GM19240 (cell line): ENCODE results near the gene MBNL2.

ENCODE experiments used
- DNase-seq: peaks from one replicate; pipeline ENCODE4 v3.0.0; 2011; ENCODE audit warnings: low spot score; ENCODE audit not compliant: insufficient read length

The MBNL2 gene

DNA sequence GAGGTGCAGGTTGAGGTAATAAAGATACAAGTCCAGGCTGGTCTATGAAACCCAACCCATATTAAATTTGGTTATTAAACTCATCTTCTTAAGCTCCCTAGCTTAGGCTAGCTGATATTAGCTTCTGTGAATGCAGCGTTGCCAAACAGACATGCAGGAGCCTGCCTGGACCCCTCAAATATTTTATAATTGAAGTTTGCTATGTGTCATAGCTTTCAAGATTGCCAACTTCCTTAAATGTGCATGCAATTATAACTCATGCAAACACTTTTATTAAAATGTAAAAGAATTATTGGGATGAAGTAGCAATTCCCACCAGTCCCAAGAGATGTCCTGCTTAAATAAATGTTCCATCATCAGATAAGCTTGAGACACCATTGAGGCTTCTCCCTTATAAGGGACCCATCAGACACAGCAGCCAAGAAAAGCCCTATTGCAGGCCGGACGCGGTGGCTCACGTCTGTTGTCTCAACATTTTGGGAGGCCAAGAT lies 51.3 kb downstream of the MBNL2 start:
- no peak for DNase-seq

DNA sequence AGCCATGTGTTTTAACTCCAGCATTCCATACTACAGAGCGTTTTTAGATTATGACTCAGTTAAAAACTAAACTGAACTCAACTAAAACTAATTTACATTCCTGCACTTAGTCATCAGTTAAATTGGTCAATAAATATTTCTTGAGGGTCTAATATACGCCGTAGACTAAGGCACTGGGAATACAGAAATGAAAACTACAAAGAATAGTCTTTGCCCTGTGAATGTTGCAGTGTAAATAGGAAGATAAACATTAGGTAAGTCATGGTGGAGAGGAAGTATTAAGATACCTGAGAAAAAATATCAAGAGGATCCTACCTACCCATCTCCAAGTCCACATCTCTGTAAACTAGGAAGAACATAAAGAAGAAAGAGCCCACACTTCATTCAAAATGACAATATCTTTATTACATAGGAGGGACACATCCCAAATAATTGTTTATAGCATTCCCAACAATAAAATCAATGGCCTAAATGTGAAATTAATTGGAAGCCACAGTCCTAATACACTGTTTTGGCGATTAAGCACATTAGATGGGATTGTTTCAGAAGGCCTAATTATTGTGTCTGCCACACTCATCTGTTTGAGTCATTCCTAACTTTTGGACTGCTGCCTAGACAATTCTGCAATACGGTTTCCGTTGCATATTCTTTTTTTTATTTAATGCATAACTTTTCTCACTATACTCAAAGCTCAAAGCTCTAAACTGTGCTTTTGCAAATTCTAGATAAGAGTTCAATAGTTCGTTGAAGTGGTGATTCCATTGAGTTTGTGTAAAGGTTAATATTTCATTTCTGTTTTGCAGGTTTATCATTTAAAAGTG lies 52.9 kb downstream of the MBNL2 start:
- DNase-seq = no peak

DNA sequence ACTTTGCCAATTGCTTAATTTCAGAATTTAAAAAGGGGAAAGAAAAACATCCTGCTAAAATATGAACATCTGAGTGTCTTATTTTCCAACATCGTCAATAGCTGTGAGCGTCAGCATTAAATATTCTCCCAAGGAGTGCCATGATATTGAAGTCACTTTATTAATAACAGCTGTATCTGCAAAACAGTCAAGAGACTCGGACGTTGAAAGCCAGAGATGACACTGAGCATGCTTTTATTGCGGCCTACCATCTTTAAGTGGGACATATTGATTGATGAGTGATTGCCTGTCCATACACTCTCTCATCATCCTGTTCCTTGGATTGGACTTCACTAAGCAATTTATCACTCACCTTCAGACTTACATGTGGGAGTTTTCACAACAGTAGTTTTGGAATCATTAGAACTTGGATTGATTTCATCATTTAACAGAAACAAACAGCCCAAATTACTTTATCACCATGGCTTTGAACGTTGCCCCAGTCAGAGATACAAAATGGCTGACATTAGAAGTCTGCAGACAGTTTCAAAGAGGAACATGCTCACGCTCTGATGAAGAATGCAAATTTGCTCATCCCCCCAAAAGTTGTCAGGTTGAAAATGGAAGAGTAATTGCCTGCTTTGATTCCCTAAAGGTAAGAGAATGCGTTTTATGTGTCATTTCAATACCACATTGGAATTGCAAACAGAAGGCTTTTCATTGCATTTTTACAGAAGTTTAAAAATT lies 53.8 kb downstream of the MBNL2 start:
- DNase-seq = no peak

DNA sequence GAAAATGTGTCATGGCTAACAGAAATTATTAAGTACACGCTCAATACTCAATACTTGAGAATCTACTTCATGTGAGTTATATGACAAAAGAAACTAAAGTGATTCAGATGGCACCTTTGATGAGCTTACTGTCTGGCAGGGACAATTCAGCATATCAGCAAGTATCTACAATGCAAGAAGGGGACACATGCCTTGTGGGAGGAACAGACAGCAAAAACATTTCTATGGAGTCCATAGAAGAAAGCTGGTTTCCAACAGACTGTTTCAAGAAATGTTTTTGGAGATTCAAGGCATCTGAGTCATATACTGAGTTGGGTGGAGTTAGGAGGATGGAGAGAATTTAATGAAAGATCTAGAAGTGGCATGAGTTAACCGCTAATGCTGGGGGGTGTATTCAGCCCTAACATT lies 54.7 kb downstream of the MBNL2 start:
- DNase-seq = no peak

DNA sequence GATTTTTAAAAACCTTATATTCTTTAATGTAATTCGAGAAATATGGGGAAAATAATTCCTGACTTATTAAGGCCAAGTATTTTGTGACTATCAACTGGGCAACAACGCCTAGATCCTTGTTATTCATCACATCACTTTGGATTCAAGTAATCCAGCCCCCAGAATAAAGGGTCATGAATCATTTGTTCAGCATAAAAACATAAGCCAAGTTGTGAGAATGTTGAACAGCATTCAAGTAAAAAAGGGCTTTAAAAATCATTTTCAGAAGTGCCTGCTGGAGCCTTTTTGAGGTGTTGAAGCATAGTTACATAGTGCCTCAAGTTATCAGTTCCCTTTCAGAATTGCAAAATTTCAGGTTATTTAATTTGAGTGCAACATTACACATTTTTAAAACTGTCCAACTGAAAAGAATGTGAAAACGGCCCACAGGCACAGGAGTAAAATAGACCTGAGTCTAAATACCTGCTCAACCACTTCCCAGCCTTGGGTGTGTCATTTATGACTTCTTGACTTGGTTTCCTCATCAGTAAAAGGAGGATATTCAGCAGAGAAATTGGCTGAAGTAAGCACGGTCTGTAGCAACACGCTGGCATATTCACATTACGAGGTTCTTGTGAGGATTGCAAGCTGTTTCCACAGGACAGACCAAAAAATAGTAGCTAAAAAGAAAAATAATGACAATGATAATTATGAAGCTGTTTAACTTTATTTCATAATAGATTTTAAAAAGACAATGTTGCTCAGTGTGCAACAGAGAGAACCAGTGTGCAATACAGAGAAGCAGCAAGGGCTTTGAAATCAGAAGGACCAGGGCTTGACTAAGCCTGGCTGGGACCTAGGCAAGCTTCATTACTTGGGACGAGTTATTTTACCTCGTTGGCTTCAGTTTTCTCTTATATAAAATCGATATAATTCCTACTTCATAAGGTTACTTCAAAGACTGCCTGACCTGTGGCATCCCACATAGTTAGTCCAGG lies 56.6 kb downstream of the MBNL2 start:
- DNase-seq = no peak

DNA sequence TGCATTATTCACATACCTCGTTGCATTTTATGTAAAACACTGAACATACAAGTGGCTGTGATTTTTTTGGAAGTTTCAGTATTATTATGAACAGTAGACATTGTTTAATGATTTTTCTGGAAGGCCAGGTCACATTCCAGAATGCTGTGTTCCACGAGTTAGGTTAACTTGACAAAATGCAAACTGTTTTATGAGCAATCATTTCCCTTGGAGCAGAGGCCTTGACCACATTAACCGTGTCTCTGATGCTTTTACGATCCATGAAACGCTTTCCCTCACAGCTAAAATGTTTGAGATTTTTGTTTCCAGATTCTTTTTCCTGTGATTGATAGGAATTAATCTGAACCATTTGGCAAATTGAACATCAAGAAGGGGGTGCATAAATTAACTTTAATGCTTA lies 57.8 kb downstream of the MBNL2 start:
- DNase-seq = no peak

DNA sequence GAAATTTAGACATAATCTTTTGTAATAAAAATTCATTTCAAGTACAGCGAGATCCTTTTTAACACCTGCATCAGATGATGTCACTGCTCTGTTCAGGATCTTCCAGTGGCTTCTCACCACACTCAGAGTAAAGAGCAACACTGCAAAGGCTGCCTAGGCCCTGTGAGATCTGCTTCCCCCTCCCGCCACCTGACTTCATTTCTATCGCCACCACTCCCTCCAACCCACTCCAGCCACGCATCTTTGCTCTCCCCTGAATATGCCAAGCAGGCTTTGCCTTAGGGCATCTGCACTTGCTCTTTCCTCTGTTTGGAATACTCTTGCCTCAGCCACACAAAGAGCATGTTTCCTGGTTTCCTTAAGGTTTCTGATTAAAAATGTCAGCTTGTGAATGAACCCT lies 58.3 kb downstream of the MBNL2 start:
- DNase-seq = no peak

DNA sequence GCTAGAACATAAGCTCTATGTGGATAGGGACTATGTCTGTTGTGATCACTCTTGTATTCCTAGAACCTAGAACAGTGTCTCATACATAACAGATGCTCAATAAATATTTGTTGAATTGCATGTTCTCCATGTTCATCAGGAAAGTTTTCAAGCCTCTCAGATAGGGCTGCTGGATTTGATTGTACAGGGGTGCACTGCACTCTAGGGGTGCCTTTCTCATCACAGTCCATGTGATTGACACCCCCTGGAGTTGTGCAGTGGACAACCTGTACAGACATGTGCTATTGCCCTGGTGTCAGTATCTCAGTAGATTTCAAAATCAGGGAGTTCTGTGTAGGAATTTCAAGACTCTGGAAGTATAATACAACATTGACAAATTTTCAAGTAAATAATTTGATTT lies 58.9 kb downstream of the MBNL2 start:
- DNase-seq = no peak

DNA sequence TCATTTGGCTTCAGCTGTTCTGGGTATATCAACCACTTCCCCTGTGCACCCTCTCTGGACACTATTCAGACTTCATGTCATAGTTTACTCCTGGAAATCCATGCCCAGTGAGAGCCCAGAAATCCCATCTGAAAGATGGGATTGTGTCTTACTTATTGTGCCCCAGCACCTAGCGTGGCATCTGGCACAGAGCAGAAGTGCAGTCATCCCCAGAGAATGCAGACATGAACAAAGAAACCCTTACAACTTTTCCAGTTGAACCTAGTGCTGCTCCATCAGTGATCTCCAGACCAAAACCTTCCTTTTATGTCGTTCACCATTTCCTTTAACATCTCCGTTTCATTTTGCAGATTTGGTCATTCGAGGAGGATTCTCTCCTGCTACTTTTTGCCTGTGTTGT lies 60.6 kb downstream of the MBNL2 start:
- DNase-seq = no peak

DNA sequence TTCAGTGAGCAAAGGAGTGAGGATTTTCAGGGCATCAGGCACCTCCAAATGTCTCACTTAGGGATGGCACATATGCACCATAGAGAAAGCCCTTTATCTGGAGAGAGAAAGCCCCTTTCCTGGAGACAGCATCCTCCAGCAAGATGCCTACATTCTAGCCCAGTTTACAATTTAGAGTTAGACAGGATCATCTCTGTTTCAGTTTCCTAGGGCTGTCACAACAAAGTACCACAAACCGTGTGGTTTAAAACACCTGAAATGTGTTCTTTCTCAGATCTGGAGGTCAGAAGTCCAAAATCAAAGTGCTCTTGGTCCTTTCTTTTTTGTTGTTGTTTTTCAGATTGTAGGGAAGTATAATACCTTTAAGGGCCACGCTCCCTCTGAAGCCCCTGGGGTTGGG lies 61.8 kb downstream of the MBNL2 start:
- no peak for DNase-seq

DNA sequence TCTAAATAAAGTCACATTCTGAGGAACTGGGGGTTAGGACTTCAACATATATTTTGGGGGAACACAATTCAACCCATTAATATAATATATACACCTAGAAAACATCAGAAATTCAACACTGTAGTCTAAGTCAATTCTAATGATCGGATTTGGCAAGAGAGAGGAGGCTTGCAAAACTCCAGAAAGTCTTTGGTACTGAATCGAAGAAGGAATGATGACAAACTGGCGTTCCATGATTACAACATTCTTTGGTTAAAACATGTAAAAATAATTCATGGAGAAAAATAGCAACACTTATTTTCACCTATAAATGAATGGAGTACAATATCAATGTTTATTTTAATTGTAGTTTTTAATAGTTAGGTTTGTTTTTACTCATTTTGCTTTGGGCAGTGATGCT lies 62.4 kb downstream of the MBNL2 start:
- no peak for DNase-seq

DNA sequence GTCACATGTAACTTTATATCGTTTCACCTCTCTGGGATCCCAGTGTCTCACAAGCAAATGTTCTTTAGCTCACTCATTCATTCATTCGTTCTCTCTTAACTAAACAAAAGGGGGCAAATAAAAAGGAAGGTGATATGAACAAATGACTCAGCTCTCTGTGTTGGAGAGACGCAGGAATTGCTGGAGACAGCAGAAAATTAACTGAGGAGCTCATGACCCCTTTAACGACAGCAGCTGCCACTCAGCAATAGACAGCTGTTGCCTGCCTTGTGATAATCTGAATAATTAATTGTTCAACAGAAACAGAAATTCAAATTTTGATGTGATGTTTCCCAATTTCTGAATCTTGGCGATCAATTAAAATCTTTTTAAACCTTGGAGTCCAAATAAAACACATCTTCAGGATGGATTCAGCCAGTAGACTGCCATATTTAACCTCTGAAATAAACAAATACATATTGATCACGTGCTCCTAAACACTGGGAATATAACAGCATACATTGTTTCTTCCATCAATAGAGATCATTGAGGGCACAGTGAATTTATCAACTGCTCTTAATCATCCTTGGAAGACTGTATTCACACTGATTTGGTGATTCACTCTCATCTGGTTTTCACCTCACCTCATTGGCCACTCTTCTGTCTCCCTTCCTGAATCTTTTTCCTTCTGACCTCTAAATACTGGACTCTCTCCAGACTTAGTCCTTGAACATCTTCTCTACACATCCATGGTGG lies 63.3 kb downstream of the MBNL2 start:
- DNase-seq = no peak

DNA sequence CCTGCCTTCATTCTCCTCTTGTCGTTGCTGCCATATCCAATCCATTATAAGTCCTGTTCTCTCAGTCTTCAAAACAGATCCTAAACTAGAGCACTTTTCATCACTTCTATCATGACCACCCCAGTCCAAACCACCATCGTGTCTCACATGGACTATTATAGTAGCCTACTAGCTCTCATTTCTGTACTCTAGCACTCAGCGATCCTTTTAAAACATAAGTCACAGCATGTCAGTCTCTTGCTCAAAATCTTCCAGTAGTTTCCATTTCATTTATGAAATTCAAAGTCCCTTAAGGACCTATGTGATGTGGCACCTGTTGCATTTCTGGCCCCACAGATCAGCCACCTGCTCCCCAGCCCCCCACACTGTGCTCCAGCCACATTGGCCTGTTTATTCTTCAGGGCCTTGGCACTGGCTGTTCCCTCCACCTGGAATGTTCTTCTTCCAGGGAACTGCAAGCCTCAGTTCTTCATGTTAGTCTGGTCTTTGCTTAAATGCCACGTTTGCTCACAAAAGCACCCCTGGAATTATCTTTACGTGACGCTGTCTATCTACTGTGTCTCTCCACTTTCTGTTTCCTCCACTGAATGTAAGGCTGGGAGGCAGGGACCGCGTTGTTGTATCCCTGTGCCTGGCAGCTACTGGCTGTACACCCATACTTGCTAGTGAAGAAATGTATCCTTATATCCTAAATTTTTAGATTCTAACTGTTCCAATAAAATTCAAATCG lies 64.3 kb downstream of the MBNL2 start:
- DNase-seq = no peak

DNA sequence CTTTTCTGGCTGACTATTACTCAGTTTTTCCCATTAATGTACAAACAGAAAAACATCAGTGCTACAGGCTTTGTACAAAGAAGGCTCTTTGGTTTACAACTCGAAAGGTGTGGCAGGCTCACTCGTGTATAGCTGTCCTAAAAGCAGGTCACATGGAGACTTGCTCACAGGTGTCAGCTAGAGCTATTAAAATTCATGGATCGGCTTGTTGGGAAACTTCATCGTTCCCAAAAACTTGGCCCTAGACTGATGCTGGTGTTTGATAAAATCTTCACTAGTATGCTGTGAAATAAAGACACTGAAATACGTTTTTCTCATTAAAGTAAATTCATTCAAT lies 64.9 kb downstream of the MBNL2 start:
- DNase-seq = no peak

DNA sequence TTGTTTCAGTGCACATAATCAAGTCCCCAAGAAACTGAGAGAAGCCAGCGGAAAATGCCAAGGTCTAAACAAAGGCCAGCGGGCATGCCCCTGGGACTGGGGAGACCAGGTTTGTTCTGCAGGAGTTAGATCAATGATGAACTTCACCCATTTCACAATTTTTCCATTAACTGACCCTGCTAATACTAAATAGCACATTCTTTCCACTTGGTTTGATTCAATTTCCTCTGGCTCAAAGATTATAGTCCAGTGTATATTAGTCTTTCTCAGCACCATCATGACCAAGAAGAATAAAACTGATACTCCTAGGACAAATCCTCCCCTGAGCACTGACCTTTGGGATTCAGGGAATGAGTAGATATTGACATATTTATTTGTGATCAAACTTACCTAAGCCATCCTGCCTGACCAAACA lies 66.4 kb downstream of the MBNL2 start:
- DNase-seq = no peak

DNA sequence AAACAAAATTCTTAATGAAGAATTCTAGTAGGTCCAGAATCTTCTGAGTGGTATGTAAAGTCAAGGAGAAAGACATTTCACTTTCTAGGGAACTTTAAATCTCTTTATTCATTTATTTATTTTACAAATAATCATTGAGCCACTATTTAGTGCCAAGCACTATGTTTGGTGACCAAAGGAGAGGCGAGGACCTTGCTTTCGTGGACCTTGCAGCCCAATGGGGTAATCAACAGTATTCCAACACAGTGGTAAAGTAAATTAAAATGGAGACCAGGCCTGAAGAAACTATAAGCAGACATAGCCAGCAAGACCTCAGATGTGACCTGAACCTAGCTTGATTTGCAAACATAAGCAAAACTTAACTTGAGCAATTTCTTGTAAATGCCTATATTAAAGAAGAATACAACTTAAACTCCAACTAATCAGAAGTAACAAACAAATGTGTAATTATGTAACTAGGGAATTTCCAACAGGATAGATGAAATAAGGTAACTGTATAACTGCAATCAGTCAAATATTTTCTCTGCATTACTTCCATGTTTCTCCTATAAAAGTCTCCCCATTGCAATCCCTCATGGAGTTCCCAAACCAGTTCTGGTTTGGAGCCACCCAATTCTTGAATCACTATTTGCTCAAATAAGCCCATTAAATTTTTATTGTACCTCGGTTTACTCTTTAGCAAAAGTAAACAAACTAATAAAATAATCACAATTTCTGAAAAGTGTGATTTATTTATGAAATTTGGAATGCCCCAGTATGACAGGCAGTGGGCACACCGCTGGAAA lies 67.6 kb downstream of the MBNL2 start:
- DNase-seq = no peak

DNA sequence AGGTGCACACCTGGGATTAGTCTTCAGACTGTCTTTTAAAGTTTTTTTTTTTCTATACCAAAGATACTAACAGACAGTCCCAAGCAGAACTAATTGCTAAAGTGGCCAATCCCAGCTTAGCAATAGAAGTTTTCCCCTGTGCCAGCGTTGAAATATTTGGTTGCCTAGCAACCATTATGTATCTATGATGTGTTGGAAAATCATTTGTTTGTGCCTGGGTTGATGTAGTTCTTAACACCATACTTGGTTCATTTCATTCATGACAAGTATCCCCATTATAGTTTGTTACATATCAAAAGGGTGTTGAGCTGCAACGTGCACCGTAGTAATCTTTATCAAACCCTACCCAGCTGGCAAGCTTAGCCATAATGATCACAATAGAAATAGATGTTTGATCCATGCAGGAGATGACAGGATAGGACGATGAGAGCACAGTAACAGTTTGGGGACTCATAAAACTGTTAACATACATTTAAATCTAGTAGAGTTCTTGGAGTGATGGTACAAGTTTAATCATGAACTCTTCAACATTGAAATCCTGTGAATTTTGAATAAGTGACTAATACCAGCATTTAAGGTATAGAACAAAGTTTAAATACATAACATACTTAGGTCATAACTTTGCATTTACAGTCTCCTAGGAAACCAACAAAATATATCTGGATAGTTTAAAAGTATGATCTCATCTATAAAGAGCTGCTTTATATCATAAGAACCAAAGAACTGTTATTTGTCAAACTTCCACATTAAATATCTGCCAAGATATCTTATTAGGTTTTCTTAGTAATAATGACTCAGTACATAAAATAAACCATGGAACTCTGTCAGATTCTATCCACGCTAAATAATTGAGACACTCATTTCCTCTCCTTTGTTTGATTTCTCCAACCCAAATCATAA lies 73.4 kb downstream of the MBNL2 start:
- no peak for DNase-seq

DNA sequence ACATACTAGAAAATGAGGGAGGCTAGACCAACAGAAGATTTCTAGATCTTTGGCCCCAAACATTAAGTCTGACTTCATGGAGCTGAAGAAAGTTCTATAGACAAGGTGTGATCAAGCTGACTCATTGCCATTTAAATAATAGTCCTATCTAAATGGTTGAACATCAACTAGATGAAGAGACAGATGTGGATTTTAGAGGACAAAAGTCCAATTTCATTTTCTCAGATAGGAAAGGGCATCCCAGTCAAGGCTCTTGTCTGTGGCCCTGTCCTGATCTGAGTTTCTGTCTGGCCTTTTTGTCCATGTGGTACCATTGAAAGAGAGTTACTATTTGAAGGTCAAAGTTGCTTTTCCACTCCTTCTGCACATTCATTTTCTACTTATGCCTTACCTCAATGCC lies 74.6 kb downstream of the MBNL2 start:
- no peak for DNase-seq

DNA sequence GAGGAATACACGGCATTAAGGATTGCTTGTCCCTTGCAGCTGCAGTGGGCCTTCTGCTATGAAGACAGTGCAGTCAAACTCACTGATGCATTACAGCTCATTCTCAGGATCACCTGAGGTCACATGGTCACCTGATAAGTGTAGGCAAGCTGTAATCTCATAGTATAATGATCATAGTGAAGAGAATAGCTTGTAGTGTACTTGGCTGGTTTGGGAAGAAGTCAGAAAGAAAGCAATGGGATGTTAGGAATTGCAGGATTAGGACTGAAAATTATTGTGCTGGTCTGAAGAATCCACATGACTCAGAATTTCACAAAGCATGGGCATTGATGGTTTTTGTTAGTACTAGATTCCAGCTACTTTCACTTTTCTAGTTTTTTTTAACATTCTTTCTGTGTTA lies 76.7 kb downstream of the MBNL2 start:
- DNase-seq = no peak
